Measurements from ENCODE around the gene PDCD2L.

- TF ChIP-seq EZH2 (IDR thresholded peaks at IDR 0.05; ENCODE audit: borderline replicate concordance) (no peak), EZH2phosphoT487 (IDR thresholded peaks at IDR 0.05; ENCODE audit: low read depth, severe bottlenecking, unreplicated experiment) (no peak)
- TF ChIP-seq, protein P1, sequence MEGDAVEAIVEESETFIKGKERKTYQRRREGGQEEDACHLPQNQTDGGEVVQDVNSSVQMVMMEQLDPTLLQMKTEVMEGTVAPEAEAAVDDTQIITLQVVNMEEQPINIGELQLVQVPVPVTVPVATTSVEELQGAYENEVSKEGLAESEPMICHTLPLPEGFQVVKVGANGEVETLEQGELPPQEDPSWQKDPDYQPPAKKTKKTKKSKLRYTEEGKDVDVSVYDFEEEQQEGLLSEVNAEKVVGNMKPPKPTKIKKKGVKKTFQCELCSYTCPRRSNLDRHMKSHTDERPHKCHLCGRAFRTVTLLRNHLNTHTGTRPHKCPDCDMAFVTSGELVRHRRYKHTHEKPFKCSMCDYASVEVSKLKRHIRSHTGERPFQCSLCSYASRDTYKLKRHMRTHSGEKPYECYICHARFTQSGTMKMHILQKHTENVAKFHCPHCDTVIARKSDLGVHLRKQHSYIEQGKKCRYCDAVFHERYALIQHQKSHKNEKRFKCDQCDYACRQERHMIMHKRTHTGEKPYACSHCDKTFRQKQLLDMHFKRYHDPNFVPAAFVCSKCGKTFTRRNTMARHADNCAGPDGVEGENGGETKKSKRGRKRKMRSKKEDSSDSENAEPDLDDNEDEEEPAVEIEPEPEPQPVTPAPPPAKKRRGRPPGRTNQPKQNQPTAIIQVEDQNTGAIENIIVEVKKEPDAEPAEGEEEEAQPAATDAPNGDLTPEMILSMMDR (IDR thresholded peaks at IDR 0.05; ENCODE audit: poor library complexity), result no peak
These were observed 47.3 kb upstream of the PDCD2L start for GRCh38 chr19:34356875-34357274.

All from hepatocyte (in vitro differentiated cells).